HEK293 (cell line): ENCODE measurements around the gene LMTK3.

Source experiments
- BCL11A ChIP-seq: fragments of 450-650 bp; formaldehyde crosslinking; IDR thresholded peaks from 2 replicates; pipeline ENCODE4 v1.5.1; 2016; ENCODE audit warnings: low read depth, missing biosample characterization, missing genetic modification characterization
- PATZ1 ChIP-seq: fragments of 450-650 bp; formaldehyde crosslinking; IDR thresholded peaks from 2 replicates; pipeline ENCODE4 v1.5.1; 2016; ENCODE audit warnings: missing biosample characterization, missing genetic modification characterization
- ZBTB49 ChIP-seq: fragments of 450-650 bp; formaldehyde crosslinking; IDR thresholded peaks from 2 replicates; pipeline ENCODE4 v1.5.1; 2016; ENCODE audit warnings: missing biosample characterization, missing genetic modification characterization, low read depth
- ZNF223 ChIP-seq: fragments of 450-650 bp; formaldehyde crosslinking; IDR thresholded peaks from 2 replicates; pipeline ENCODE4 v1.5.1; 2016; ENCODE audit warnings: missing biosample characterization, missing genetic modification characterization
- ZNF280C ChIP-seq: fragments of 450-650 bp; formaldehyde crosslinking; IDR thresholded peaks from 2 replicates; pipeline ENCODE4 v1.5.1; 2016; ENCODE audit warnings: missing biosample characterization, missing genetic modification characterization
- ZNF335 ChIP-seq: fragments of 450-650 bp; formaldehyde crosslinking; conservative IDR thresholded peaks from 2 replicates; pipeline ENCODE4 v1.5.1; 2016; ENCODE audit warnings: missing biosample characterization, missing genetic modification characterization
- ZNF423 ChIP-seq: fragments of 450-650 bp; formaldehyde crosslinking; IDR thresholded peaks from 2 replicates; pipeline ENCODE4 v1.5.1; 2016; ENCODE audit warnings: missing biosample characterization, missing genetic modification characterization
- ZNF670 ChIP-seq: fragments of 450-650 bp; formaldehyde crosslinking; IDR thresholded peaks from 2 replicates; pipeline ENCODE4 v1.5.1; 2016; ENCODE audit warnings: missing biosample characterization, missing genetic modification characterization, low read depth
- TF ChIP-seq, protein P1 (sequence below): fragments of 450-650 bp; formaldehyde crosslinking; IDR thresholded peaks from 2 replicates; pipeline ENCODE4 v1.5.1; 2016; ENCODE audit warnings: missing biosample characterization, missing genetic modification characterization
- TF ChIP-seq, protein P2 (sequence below): fragments of 450-650 bp; formaldehyde crosslinking; IDR thresholded peaks from 2 replicates; pipeline ENCODE4 v1.5.1; 2016; ENCODE audit warnings: missing biosample characterization, missing genetic modification characterization
- TF ChIP-seq, protein P3 (sequence below): fragments of 450-650 bp; formaldehyde crosslinking; IDR thresholded peaks from 2 replicates; pipeline ENCODE4 v1.5.1; 2016; ENCODE audit warnings: missing biosample characterization, missing genetic modification characterization
- TF ChIP-seq, protein P4 (sequence below): fragments of 450-650 bp; formaldehyde crosslinking; IDR thresholded peaks from 2 replicates; pipeline ENCODE4 v1.5.1; 2016; ENCODE audit warnings: missing biosample characterization, missing genetic modification characterization
- TF ChIP-seq, protein P5 (sequence below): fragments of 450-650 bp; formaldehyde crosslinking; IDR thresholded peaks from 2 replicates; pipeline ENCODE4 v1.5.1; 2016; ENCODE audit warnings: missing biosample characterization, missing genetic modification characterization, low read depth

DNA sequence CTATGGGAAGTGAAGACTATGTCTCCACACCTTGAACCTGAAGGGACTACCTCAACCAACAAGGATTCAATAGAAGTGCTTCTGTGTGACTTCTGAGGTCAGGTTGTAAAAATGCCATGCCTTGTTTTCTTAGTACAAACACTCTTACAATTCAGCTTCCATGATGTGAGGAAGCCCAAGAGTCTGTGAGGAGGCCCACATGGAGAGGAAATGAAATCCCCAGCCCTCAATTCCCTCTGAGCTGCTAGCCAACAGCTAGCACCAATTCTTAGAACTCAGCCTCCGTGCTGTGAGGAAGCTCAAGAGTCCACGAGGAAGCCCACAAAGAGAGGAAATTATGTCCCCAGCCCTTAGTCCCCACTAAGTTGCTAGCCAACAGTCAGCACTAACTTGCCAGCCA, 12.6 kb upstream of the LMTK3 start:
- TF ChIP-seq ZNF335 (tag by site-specific recombination), result no peak
- TF ChIP-seq ZNF223 (tag by site-specific recombination), result no peak
- TF ChIP-seq, protein P1, sequence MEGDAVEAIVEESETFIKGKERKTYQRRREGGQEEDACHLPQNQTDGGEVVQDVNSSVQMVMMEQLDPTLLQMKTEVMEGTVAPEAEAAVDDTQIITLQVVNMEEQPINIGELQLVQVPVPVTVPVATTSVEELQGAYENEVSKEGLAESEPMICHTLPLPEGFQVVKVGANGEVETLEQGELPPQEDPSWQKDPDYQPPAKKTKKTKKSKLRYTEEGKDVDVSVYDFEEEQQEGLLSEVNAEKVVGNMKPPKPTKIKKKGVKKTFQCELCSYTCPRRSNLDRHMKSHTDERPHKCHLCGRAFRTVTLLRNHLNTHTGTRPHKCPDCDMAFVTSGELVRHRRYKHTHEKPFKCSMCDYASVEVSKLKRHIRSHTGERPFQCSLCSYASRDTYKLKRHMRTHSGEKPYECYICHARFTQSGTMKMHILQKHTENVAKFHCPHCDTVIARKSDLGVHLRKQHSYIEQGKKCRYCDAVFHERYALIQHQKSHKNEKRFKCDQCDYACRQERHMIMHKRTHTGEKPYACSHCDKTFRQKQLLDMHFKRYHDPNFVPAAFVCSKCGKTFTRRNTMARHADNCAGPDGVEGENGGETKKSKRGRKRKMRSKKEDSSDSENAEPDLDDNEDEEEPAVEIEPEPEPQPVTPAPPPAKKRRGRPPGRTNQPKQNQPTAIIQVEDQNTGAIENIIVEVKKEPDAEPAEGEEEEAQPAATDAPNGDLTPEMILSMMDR (tag by site-specific recombination), result no peak
- no peak for TF ChIP-seq ZNF670 (tag by site-specific recombination)
- TF ChIP-seq, protein P2, sequence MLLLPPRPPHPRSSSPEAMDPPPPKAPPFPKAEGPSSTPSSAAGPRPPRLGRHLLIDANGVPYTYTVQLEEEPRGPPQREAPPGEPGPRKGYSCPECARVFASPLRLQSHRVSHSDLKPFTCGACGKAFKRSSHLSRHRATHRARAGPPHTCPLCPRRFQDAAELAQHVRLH (tag by site-specific recombination), result no peak
- TF ChIP-seq, protein P3, sequence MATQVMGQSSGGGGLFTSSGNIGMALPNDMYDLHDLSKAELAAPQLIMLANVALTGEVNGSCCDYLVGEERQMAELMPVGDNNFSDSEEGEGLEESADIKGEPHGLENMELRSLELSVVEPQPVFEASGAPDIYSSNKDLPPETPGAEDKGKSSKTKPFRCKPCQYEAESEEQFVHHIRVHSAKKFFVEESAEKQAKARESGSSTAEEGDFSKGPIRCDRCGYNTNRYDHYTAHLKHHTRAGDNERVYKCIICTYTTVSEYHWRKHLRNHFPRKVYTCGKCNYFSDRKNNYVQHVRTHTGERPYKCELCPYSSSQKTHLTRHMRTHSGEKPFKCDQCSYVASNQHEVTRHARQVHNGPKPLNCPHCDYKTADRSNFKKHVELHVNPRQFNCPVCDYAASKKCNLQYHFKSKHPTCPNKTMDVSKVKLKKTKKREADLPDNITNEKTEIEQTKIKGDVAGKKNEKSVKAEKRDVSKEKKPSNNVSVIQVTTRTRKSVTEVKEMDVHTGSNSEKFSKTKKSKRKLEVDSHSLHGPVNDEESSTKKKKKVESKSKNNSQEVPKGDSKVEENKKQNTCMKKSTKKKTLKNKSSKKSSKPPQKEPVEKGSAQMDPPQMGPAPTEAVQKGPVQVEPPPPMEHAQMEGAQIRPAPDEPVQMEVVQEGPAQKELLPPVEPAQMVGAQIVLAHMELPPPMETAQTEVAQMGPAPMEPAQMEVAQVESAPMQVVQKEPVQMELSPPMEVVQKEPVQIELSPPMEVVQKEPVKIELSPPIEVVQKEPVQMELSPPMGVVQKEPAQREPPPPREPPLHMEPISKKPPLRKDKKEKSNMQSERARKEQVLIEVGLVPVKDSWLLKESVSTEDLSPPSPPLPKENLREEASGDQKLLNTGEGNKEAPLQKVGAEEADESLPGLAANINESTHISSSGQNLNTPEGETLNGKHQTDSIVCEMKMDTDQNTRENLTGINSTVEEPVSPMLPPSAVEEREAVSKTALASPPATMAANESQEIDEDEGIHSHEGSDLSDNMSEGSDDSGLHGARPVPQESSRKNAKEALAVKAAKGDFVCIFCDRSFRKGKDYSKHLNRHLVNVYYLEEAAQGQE (tag by site-specific recombination), result no peak
- TF ChIP-seq, protein P4, sequence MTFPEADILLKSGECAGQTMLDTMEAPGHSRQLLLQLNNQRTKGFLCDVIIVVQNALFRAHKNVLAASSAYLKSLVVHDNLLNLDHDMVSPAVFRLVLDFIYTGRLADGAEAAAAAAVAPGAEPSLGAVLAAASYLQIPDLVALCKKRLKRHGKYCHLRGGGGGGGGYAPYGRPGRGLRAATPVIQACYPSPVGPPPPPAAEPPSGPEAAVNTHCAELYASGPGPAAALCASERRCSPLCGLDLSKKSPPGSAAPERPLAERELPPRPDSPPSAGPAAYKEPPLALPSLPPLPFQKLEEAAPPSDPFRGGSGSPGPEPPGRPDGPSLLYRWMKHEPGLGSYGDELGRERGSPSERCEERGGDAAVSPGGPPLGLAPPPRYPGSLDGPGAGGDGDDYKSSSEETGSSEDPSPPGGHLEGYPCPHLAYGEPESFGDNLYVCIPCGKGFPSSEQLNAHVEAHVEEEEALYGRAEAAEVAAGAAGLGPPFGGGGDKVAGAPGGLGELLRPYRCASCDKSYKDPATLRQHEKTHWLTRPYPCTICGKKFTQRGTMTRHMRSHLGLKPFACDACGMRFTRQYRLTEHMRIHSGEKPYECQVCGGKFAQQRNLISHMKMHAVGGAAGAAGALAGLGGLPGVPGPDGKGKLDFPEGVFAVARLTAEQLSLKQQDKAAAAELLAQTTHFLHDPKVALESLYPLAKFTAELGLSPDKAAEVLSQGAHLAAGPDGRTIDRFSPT (tag by site-specific recombination), result no peak
- TF ChIP-seq ZNF280C (tag by site-specific recombination), result no peak
- no peak for TF ChIP-seq ZNF423 (tag by site-specific recombination)
- TF ChIP-seq, protein P5, sequence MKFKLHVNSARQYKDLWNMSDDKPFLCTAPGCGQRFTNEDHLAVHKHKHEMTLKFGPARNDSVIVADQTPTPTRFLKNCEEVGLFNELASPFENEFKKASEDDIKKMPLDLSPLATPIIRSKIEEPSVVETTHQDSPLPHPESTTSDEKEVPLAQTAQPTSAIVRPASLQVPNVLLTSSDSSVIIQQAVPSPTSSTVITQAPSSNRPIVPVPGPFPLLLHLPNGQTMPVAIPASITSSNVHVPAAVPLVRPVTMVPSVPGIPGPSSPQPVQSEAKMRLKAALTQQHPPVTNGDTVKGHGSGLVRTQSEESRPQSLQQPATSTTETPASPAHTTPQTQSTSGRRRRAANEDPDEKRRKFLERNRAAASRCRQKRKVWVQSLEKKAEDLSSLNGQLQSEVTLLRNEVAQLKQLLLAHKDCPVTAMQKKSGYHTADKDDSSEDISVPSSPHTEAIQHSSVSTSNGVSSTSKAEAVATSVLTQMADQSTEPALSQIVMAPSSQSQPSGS (tag by site-specific recombination), result no peak
- TF ChIP-seq ZBTB49, result no peak
- TF ChIP-seq BCL11A (tag by site-specific recombination), result no peak
- no peak for TF ChIP-seq PATZ1 (tag by site-specific recombination)
